Activated CD8-positive, alpha-beta T cell treated with anti-CD3 and anti-CD28 coated beads for 36 hours (primary cell): Measurements from ENCODE around the gene SMOC2. TPM values are rescaled to one million over a fixed set of nuclear protein-coding genes. Genes with fewer than 3 reads are reported as not detected.

Experiments
- ATAC-seq: fragments of 200-7000 bp; cut with Tn5 transposase; one replicate; pipeline ENCODE4 v1.10.0; 2021; ENCODE audit warnings: mild to moderate bottlenecking, moderate library complexity
- CTCF ChIA-PET: fragments of 350-600 bp; sonication (Branson Sonifier 250); formaldehyde crosslinking; loops from one replicate; lab custom pipeline; 2021; ENCODE audit warnings: antibody characterized with exemption; lab: Charles Lee
- POLR2A ChIA-PET: fragments of 350-600 bp; sonication (Branson Sonifier 250); formaldehyde crosslinking; loops from one replicate; lab custom pipeline; 2021; ENCODE audit warnings: antibody characterized with exemption; lab: Charles Lee
- DNase-seq: peaks from one replicate; pipeline ENCODE4 v3.0.0-alpha.2; 2020
- H3K27ac Mint-ChIP-seq: one replicate; pipeline ENCODE4 v1.8.0; 2021; ENCODE audit warnings: mild to moderate bottlenecking, mixed read lengths
- H3K27me3 Mint-ChIP-seq: one replicate; pipeline ENCODE4 v1.8.0; 2021; ENCODE audit warnings: mixed read lengths
- H3K36me3 Mint-ChIP-seq: one replicate; pipeline ENCODE4 v1.8.0; 2021; ENCODE audit warnings: low read depth, mixed read lengths
- H3K4me1 Mint-ChIP-seq: one replicate; pipeline ENCODE4 v1.8.0; 2021; ENCODE audit warnings: low read depth, mixed read lengths
- H3K4me3 Mint-ChIP-seq: one replicate; pipeline ENCODE4 v1.8.0; 2021; ENCODE audit warnings: mild to moderate bottlenecking, moderate library complexity, mixed read lengths
- H3K9me3 Mint-ChIP-seq: one replicate; pipeline ENCODE4 v1.8.0; 2021; ENCODE audit warnings: mixed read lengths
- CTCF ChIP-seq: fragments of 200-600 bp; IDR thresholded peaks from one replicate; pipeline ENCODE4 v1.8.0; 2022; ENCODE audit warnings: antibody characterized with exemption, mild to moderate bottlenecking
- intact Hi-C: fragments of 100-400 bp; cut with micrococcal nuclease; formaldehyde crosslinking; loops from one replicate; pipeline ENCODE4 v1.10.0; 2022
- total RNA-seq, 2 experiments: library from RNA; stranded (reverse); gene quantifications; one replicate each; pipeline ENCODE4 v1.2.3, GENCODE V29; 2021

The SMOC2 gene
- total RNA-seq, 2 experiments from 2014 or later: not detected

- no peak for TF ChIP-seq CTCF
- intact Hi-C loops: no loop called here
Measured at GRCh38 chr6:168527451-168528210, 86.6 kb downstream of the SMOC2 start.

GRCh38 chr6:168528474-168529095, 87.6 kb downstream of the SMOC2 start:
- no peak for DNase-seq
- Mint-ChIP-seq H3K27ac (no peak overlapping the region), H3K9me3 (no peaks in the 10 kb centered on the region), H3K27me3 (peaks cover 1% of the 10 kb centered on the region), H3K36me3 (no peaks in the 10 kb centered on the region), H3K4me1 (no peaks in the 10 kb centered on the region), H3K4me3 (no peak overlapping the region)
- ChIA-PET CTCF (no interaction called here), POLR2A (no interaction called here)
- intact Hi-C loops: no loop called here
- ATAC-seq: no peak
- TF ChIP-seq CTCF: no peak

More at GRCh38 chr6:168527451-168528210, 86.6 kb downstream of the SMOC2 start:
- CTCF ChIA-PET: no interaction called here
- Mint-ChIP-seq H3K4me3 (no peak overlapping the region), H3K27me3 (peaks cover 3% of the 10 kb centered on the region), H3K27ac (no peak overlapping the region), H3K9me3 (no peaks in the 10 kb centered on the region), H3K36me3 (no peaks in the 10 kb centered on the region), H3K4me1 (no peaks in the 10 kb centered on the region)
- POLR2A ChIA-PET: no interaction called here
- DNase-seq (no peak), ATAC-seq (no peak)

GRCh38 chr6:168529214-168529613, 88.2 kb downstream of the SMOC2 start:
- Mint-ChIP-seq H3K36me3 (no peaks in the 10 kb centered on the region), H3K27ac (no peak overlapping the region), H3K4me3 (no peak overlapping the region)

GRCh38 chr6:168530653-168531071, 89.7 kb downstream of the SMOC2 start:
- no peak for ATAC-seq
- Mint-ChIP-seq H3K36me3 (no peaks in the 10 kb centered on the region), H3K27ac (no peak overlapping the region), H3K4me1 (no peaks in the 10 kb centered on the region), H3K9me3 (no peaks in the 10 kb centered on the region), H3K4me3 (no peak overlapping the region), H3K27me3 (peaks cover 1% of the 10 kb centered on the region)
- ChIA-PET CTCF (no interaction called here), POLR2A (no interaction called here)
- no peak for TF ChIP-seq CTCF
- intact Hi-C loops: no loop called here
- no peak for DNase-seq

More at GRCh38 chr6:168529214-168529613, 88.2 kb downstream of the SMOC2 start:
- ChIA-PET POLR2A (no interaction called here), CTCF (interaction anchor here (1.0 kb wide), 1 partner anchor 159 kb away, joined by 3 read pairs; no protein-coding TSS in a partner anchor)
- ATAC-seq (no peak), DNase-seq (no peak)
- H3K4me1 Mint-ChIP-seq: no peaks in the 10 kb centered on the region
- no peak for TF ChIP-seq CTCF
- peaks cover 1% of the 10 kb centered on the region for H3K27me3 Mint-ChIP-seq
- no peaks in the 10 kb centered on the region for H3K9me3 Mint-ChIP-seq
- intact Hi-C loops: no loop called here

- no peak for DNase-seq
- CTCF ChIA-PET: no interaction called here
- Mint-ChIP-seq H3K36me3 (no peaks in the 10 kb centered on the region), H3K4me1 (no peaks in the 10 kb centered on the region), H3K27ac (no peak overlapping the region), H3K4me3 (no peak overlapping the region), H3K27me3 (no peaks in the 10 kb centered on the region), H3K9me3 (no peaks in the 10 kb centered on the region)
- ATAC-seq: no peak
- POLR2A ChIA-PET: no interaction called here
- intact Hi-C loops: no loop called here
- no peak for TF ChIP-seq CTCF
Measured at GRCh38 chr6:168532070-168532469, 91.1 kb downstream of the SMOC2 start.
